Panc1 (cell line): ENCODE data around the gene TAF11L6.
"Not testable (repeated sequence)": the region's sequence is repeated elsewhere in the genome, so short reads cannot be mapped to it uniquely, and the experiment has no call there.

Experiments
- POLR2AphosphoS5 ChIP-seq: IDR thresholded peaks from 2 replicates; pipeline ENCODE4 v1.6.1; 2012; ENCODE audit warnings: mild to moderate bottlenecking, low read depth, low read length, moderate library complexity
- SIN3A ChIP-seq: IDR thresholded peaks from 2 replicates; pipeline ENCODE4 v1.6.1; 2012; ENCODE audit warnings: low read depth, mild to moderate bottlenecking, low read length, moderate library complexity, borderline replicate concordance; ENCODE audit not compliant: insufficient read depth
- TCF7L2 ChIP-seq: IDR thresholded peaks from 2 replicates; pipeline ENCODE4 v1.6.1; 2011; ENCODE audit warnings: mild to moderate bottlenecking, low read depth, low read length, inconsistent platforms
- TF ChIP-seq, protein P1 (sequence below): fragments of 450-650 bp; IDR thresholded peaks from 2 replicates; pipeline ENCODE4 v1.5.1; 2017; ENCODE audit warnings: mild to moderate bottlenecking
- TF ChIP-seq, protein P2 (sequence below), 2 experiments: IDR thresholded peaks; 2 replicates each; pipeline ENCODE4 v1.6.1; 2011 to 2012; ENCODE audit warnings: low read depth in 2 of 2, control low read depth in 1 of 2, low read length in 1 of 2, mild to moderate bottlenecking in 1 of 2, moderate library complexity in 1 of 2; ENCODE audit not compliant: insufficient read depth in 1 of 2

DNA sequence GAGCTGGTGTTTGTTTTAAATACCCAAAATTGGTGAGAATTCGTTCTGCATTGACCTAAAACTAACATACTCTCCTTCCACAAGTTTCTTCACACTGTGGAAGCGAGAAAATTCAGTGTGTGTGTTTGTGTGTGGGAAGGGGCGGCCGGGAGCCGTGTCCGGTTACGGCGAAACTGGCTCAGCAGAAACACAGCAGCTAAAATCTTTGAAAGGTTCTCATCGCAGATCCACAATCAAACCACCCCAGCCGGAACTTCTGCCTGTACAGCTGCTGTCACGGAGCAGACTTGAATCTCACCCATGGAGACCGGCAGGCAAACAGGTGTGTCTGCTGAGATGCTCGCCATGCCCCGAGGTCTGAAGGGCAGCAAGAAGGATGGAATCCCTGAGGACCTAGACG, at the start of gene TAF11L6:
- TF ChIP-seq, protein P1, sequence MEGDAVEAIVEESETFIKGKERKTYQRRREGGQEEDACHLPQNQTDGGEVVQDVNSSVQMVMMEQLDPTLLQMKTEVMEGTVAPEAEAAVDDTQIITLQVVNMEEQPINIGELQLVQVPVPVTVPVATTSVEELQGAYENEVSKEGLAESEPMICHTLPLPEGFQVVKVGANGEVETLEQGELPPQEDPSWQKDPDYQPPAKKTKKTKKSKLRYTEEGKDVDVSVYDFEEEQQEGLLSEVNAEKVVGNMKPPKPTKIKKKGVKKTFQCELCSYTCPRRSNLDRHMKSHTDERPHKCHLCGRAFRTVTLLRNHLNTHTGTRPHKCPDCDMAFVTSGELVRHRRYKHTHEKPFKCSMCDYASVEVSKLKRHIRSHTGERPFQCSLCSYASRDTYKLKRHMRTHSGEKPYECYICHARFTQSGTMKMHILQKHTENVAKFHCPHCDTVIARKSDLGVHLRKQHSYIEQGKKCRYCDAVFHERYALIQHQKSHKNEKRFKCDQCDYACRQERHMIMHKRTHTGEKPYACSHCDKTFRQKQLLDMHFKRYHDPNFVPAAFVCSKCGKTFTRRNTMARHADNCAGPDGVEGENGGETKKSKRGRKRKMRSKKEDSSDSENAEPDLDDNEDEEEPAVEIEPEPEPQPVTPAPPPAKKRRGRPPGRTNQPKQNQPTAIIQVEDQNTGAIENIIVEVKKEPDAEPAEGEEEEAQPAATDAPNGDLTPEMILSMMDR: not testable (repeated sequence)
- TF ChIP-seq POLR2AphosphoS5, SIN3A, TCF7L2: not testable (repeated sequence)
- TF ChIP-seq, protein P2, sequence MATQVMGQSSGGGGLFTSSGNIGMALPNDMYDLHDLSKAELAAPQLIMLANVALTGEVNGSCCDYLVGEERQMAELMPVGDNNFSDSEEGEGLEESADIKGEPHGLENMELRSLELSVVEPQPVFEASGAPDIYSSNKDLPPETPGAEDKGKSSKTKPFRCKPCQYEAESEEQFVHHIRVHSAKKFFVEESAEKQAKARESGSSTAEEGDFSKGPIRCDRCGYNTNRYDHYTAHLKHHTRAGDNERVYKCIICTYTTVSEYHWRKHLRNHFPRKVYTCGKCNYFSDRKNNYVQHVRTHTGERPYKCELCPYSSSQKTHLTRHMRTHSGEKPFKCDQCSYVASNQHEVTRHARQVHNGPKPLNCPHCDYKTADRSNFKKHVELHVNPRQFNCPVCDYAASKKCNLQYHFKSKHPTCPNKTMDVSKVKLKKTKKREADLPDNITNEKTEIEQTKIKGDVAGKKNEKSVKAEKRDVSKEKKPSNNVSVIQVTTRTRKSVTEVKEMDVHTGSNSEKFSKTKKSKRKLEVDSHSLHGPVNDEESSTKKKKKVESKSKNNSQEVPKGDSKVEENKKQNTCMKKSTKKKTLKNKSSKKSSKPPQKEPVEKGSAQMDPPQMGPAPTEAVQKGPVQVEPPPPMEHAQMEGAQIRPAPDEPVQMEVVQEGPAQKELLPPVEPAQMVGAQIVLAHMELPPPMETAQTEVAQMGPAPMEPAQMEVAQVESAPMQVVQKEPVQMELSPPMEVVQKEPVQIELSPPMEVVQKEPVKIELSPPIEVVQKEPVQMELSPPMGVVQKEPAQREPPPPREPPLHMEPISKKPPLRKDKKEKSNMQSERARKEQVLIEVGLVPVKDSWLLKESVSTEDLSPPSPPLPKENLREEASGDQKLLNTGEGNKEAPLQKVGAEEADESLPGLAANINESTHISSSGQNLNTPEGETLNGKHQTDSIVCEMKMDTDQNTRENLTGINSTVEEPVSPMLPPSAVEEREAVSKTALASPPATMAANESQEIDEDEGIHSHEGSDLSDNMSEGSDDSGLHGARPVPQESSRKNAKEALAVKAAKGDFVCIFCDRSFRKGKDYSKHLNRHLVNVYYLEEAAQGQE (IDR thresholded peaks at IDR 0.05; ENCODE audit: insufficient read depth in 1 of 2, low read depth in 2 of 2, low read length in 1 of 2): not testable (repeated sequence)
